Upper lobe of right lung (tissue), 1 donor: ENCODE results near the gene FAP. TPM values are rescaled to one million over a fixed set of nuclear protein-coding genes. Genes with fewer than 3 reads are reported as not detected.

Experiments
- ATAC-seq: fragments of 200-7000 bp; cut with Tn5 transposase; one replicate; pipeline ENCODE4 v1.9.1; 2020; ENCODE audit warnings: mild to moderate bottlenecking, moderate library complexity
- DNase-seq: peaks from one replicate; pipeline ENCODE4 v3.0.0-alpha.2; 2020
- H3K27ac ChIP-seq: fragments of 200-600 bp; one replicate; pipeline ENCODE4 v1.8.0; 2022
- H3K27me3 ChIP-seq: fragments of 200-600 bp; one replicate; pipeline ENCODE4 v1.8.0; 2022; ENCODE audit warnings: mild to moderate bottlenecking
- H3K36me3 ChIP-seq: fragments of 200-600 bp; one replicate; pipeline ENCODE4 v1.8.0; 2022
- H3K4me1 ChIP-seq: fragments of 200-600 bp; one replicate; pipeline ENCODE4 v1.8.0; 2022
- H3K4me3 ChIP-seq: fragments of 200-600 bp; one replicate; pipeline ENCODE4 v1.8.0; 2022; ENCODE audit warnings: mild to moderate bottlenecking
- H3K9me3 ChIP-seq: fragments of 200-600 bp; one replicate; pipeline ENCODE4 v1.8.0; 2022
- intact Hi-C: fragments of 100-400 bp; cut with DNase I; formaldehyde crosslinking; loops from one replicate; pipeline ENCODE4 v1.11.0; 2022
- total RNA-seq: library from RNA; stranded (reverse); fragmentation: NEBNext Ultra II Directional; extraction: Animal tissue kit (Norgen Biotek cat#: 25700); gene quantifications from one replicate; pipeline ENCODE4 v1.2.1, GENCODE V29; 2021
- TF ChIP-seq, protein P1 (sequence below): fragments of 200-600 bp; IDR thresholded peaks from one replicate; pipeline ENCODE4 v1.8.0; 2022; ENCODE audit warnings: antibody characterized with exemption
- donor health status: DM: no; HTN: yes; CAD: no; lungs with severe emphysema.

Gene FAP
- total RNA-seq, 1 donor from 2014 or later = 5.4 TPM

DNA sequence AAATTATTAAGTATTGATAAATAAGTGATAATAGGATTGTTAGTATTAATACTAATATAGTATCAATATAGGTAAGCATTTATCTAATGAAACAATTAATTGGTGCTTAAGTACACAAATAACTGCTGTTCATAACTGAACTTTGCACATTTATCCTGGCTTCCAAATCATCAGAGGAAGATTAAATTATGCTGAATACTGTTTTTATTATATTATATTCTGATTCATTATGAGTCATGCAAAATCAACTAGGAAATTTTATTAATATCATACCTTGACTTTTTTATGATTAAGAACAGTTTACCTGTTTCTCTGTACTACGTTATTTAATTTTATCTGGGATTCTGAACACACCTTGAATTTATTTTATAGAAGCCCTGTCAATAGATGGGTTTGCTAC is 42.6 kb downstream of the FAP start:
- Histone ChIP-seq H3K36me3 (no peaks in the 10 kb centered on the region), H3K4me1 (no peaks in the 10 kb centered on the region), H3K27ac (no peak overlapping the region), H3K4me3 (no peak overlapping the region), H3K9me3 (no peaks in the 10 kb centered on the region), H3K27me3 (no peaks in the 10 kb centered on the region)
- ATAC-seq (no peak), DNase-seq (no peak)
- TF ChIP-seq, protein P1, sequence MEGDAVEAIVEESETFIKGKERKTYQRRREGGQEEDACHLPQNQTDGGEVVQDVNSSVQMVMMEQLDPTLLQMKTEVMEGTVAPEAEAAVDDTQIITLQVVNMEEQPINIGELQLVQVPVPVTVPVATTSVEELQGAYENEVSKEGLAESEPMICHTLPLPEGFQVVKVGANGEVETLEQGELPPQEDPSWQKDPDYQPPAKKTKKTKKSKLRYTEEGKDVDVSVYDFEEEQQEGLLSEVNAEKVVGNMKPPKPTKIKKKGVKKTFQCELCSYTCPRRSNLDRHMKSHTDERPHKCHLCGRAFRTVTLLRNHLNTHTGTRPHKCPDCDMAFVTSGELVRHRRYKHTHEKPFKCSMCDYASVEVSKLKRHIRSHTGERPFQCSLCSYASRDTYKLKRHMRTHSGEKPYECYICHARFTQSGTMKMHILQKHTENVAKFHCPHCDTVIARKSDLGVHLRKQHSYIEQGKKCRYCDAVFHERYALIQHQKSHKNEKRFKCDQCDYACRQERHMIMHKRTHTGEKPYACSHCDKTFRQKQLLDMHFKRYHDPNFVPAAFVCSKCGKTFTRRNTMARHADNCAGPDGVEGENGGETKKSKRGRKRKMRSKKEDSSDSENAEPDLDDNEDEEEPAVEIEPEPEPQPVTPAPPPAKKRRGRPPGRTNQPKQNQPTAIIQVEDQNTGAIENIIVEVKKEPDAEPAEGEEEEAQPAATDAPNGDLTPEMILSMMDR = no peak
- intact Hi-C loops = no loop called here

DNA sequence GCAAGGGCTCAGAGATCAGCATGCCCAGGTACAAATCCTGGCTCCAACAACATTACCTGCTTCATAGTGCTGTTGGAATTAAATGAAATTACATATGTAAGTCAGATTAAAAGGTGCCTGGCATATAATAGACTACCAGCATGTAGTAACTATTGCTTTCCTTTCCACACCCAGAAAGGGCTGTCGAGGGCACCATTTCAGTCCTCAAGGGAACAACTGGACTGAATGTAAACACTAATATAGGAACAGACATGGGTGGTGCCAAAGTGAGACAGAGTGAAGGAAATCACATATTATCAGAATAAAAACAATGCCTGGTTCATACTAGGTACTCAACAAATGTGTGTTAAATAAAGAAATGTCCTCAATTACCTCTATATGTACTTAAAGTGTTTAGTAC is 43.3 kb downstream of the FAP start:
- intact Hi-C loops = no loop called here
- Histone ChIP-seq H3K4me3 (no peak overlapping the region), H3K36me3 (no peaks in the 10 kb centered on the region), H3K9me3 (no peaks in the 10 kb centered on the region), H3K4me1 (no peaks in the 10 kb centered on the region), H3K27ac (no peak overlapping the region), H3K27me3 (no peaks in the 10 kb centered on the region)
- DNase-seq (no peak), ATAC-seq (no peak)
- TF ChIP-seq, protein P1 = no peak

DNA sequence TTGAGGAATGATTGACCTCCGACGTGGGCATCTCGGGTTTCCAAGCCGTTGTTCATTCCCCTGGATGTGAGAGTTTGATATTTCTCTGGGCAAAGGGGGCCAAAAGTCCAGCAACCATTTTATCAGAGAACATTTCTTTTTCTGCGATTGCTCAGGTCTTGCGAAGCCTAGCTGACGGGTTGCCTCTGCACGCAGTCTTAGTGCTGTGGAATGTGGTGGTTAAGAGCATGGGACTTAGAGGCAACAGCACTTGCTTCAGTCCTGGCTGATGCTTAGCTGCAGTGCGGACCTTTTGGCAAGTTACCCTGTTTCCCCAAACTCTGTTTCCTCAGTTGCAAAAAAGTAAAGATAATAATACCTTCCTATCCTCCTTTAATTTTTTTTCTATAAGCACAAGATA is 45.0 kb downstream of the FAP start:
- ATAC-seq = no peak
- Histone ChIP-seq H3K27ac (no peak overlapping the region), H3K36me3 (no peaks in the 10 kb centered on the region), H3K27me3 (no peaks in the 10 kb centered on the region), H3K9me3 (no peaks in the 10 kb centered on the region), H3K4me3 (no peak overlapping the region), H3K4me1 (no peaks in the 10 kb centered on the region)
- no peak for DNase-seq
- intact Hi-C loops = no loop called here
- TF ChIP-seq, protein P1 = no peak

DNA sequence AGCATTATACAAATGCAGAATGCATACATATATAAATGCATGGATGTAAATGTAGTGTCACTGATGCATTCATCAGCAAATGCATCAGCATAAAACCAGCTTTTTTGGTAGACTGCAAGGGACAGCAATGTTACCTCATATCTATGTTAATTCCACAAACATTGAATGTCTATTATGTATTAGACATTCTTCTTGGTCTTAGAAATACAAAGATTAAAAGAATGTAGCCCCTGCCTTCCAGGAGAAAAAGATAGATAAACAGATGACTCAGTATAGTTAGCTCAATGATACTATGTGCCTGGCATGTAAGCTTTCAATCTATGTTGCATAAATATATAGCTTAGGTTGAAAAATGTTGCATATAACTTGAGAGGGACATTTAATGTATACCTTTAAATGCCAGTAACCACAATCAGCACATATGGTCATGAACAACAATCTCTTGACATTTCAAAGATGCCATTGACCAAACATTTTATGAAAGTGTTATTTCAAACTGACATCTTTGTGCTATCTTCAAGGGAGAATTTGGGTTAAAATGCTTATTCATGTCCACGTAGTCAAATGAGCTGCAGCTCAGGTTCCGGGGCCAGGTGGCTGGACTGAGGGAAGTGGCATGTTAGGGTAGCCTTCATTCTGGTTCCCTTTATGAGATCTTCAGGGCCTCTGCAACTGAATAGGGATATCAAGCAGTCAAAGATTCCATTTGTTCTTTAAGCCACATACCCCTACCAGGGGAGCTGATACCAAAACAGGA is 46.0 kb downstream of the FAP start:
- Histone ChIP-seq H3K9me3 (no peaks in the 10 kb centered on the region), H3K4me3 (no peak overlapping the region), H3K27me3 (no peaks in the 10 kb centered on the region), H3K27ac (no peak overlapping the region), H3K36me3 (no peaks in the 10 kb centered on the region), H3K4me1 (no peaks in the 10 kb centered on the region)
- ATAC-seq (no peak), DNase-seq (no peak)
- intact Hi-C loops = no loop called here
- TF ChIP-seq, protein P1 = no peak

DNA sequence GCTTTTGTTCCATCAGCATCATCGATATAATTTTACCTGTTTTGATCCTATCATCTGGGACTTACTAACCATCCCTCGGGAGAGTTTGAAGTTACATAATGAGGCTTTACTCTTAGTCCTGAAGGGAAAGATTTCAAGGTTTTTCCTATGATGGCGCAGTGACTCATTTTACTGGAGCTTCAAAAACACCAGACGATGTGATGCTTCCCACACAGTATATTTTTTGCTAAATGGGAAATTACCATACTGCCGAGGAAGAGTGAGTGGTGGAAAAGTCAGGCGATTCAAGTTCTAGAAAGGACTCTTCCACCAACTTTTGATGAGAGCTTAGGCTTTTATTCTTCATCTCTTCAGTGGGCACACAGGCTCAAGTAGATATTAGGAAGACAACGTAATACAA is 46.6 kb downstream of the FAP start:
- no peaks in the 10 kb centered on the region for H3K27me3 ChIP-seq
- no peak for DNase-seq
- TF ChIP-seq, protein P1 = no peak
- H3K4me3 ChIP-seq = no peak overlapping the region
- no peaks in the 10 kb centered on the region for H3K9me3 ChIP-seq
- ATAC-seq = no peak
- no peak overlapping the region for H3K27ac ChIP-seq
- intact Hi-C loops = no loop called here
- H3K36me3 ChIP-seq = no peaks in the 10 kb centered on the region
- no peaks in the 10 kb centered on the region for H3K4me1 ChIP-seq

DNA sequence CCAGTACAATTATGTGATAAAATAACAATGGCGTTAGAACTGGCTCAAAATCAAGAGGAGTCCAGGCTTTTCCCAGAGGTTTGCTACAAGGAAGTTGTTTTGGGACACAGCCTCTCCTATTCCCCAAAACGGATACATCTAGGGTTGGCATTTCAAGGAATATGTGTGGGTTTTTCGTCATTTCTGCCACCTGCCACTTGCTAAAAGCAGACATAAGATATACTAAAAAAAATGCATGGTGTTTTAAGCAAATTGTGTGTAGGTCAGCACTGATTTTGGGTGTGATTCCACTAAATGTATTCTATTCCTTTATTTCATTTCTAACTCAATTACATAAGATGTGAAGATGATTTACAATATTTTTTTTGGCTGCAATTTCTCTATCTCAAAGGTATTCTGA is 54.8 kb downstream of the FAP start:
- H3K36me3 ChIP-seq = no peaks in the 10 kb centered on the region
- DNase-seq = no peak
- H3K4me1 ChIP-seq = no peaks in the 10 kb centered on the region
- H3K9me3 ChIP-seq = no peaks in the 10 kb centered on the region
- TF ChIP-seq, protein P1 = no peak
- ATAC-seq = no peak
- no peak overlapping the region for H3K4me3 ChIP-seq
- intact Hi-C loops = no loop called here
- no peaks in the 10 kb centered on the region for H3K27me3 ChIP-seq
- H3K27ac ChIP-seq = no peak overlapping the region
